COLO668 (cell line): ENCODE measurements around the gene CCBE1.
"Not testable (repeated sequence)": the region's sequence is repeated elsewhere in the genome, so short reads cannot be mapped to it uniquely, and the experiment has no call there.

ENCODE experiments used
- DNase-seq: peaks from one replicate; lab custom pipeline; 2025; ENCODE audit not compliant: unreplicated experiment; lab: John Stamatoyannopoulos, UW

CCBE1 gene

DNA sequence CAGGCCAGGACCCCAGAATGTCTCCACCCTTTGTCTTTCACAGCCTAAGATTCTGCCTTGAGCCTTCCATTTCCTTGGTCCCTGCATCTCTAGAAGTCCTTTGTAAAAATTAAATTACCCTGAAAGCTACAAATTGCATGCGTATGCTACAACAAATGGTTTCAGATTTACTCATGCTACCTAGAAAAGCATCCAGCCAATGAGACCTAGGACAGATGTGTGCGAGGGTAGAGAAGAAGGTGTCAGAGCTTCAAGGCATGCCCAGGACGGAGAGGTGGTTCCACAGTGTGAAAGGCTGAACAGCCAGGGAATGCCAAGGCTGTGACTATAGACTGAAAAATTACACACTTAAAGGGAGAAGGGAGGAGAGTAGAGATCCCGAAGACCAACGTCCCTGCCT, 40.2 kb downstream of the CCBE1 start:
- no peak for DNase-seq

DNA sequence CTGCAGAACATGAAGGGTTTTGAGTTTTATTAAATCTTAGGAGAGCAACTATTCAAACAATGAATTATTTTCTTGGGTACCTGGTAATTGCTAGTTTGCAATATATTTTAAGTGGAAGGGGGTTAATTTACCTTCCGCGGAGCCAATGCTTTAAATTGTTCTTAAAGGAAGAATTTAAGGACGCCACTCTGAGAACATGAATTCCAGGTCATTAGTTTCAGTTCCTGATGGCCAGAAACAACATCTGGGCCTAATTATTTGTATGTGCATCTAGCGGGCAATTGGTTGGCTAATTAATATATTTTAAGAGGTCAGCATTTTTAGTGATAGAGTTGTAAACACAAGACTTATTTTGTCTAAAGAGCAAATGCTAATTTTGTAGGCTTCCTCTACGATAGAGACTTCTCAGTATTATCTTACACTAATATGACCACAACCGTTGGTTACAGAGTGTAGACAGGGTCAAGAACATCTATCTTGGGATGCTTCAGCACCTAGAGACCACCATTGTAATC, 40.8 kb downstream of the CCBE1 start:
- DNase-seq: no peak

DNA sequence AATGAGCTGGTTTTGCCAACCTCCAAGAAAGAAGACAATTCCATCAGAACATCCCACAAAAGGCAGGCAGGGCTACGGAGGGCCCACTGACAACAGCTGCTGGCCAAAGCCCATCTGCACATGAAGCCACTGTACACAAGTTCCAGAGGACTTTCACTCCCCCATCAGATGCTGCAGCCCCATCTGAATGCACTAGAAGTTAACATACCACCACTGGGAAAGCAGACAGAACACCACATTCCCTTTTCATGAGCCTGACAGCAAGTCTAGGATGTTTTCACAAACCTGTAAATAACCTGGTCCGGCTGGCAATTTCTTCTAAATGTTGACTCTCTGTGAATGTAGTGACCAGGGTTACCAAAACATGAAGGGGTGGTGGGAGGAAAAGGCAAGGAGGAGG, 41.5 kb downstream of the CCBE1 start:
- no peak for DNase-seq

DNA sequence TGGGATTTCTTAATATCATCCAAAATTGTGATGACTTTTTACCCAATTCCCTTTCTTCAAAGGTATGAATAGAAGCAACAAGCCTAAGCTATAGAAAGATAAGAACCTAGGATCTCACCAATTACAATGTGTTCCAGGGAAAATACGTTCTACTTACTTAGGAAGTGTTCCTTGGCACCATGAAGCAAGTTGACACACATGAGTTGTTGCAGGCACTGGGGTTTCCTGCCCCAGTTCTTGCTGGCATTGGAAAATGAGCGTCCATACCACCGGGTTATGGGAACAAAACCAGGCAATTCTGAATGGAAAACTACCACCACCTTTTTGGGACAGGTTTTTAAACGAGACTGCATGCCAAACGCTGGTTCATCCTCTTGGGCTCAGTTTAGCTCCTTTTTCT, 46.2 kb downstream of the CCBE1 start:
- DNase-seq: no peak

DNA sequence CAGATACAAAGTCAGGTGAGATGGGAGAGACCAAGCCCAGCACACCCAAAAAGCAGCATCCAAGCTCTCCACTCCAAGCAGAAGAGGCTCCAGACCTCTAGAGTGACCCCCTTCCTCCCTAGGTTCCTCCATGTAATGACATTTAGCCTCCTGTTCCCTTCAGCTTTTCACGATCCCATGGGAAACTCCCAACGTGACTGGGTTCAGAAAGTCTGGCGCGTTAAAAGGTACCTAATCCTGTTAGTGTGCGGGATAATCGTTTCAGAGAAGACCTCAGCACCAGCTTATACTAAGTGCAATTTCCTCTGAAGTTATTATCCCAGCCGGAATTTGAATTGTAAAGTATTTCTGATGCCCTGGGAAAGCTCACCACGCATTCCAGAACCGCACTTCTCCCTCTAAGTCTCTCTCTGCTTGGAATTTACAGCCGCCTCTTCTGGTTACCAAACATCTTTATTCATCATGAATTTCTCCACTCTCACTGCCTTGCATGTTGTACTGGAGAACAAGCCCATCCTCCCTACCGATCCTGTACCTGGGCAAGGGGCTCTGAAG, 46.9 kb downstream of the CCBE1 start:
- no peak for DNase-seq

DNA sequence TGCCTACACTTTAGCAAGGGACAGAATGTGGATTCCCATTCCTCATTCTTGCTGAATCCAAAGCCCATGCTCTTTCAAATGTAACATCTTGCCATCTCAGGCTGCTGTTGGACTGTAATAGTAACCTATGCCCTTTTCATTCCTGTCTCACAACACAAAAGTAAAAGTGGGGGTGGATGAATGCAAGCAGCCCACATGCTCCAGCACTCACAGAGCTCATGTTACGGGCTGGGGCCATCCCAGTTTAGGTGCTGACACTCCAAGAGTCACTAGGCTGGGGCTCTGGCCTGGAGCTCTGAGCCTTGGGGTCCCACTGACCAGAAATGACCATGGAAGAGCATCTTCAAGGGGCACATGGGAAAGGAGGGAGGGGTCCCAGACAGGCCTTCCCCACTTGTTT, 47.6 kb downstream of the CCBE1 start:
- no peak for DNase-seq

DNA sequence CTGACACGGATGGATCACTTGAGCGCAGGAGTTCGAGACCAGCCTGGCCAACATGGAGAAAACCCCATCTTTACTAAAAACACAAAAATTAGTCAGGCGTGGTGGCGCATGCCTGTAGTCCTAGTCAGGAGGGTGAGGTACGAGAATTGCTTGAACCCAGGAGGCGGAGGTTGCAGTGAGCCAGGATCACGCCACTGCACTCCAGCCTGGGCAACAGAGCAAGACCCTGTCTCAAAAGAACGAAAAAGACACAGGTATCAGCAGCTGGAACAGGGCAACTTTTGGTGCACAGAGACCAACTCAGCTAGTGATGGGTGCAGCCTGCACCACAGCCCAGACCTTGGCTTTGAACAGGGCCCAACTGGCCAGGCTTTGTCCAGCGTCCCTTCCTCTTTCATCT, 48.8 kb downstream of the CCBE1 start:
- not testable (repeated sequence) for DNase-seq

DNA sequence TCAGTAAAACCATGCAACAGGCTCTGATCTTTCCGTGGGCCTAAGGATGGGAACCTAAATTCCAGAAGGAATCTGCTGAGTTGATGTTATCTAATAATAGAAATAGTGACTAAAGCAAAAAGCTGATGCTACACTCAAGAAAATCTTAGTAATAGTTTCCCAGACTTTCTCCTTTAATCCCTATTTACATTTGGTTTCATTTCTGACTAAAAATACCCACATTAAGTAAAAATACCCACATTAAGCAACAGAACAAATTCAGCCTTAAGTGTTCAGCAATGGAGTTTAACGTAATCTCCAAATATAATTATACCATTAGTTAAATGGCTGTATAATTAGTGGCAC, 50.3 kb downstream of the CCBE1 start:
- DNase-seq: no peak

DNA sequence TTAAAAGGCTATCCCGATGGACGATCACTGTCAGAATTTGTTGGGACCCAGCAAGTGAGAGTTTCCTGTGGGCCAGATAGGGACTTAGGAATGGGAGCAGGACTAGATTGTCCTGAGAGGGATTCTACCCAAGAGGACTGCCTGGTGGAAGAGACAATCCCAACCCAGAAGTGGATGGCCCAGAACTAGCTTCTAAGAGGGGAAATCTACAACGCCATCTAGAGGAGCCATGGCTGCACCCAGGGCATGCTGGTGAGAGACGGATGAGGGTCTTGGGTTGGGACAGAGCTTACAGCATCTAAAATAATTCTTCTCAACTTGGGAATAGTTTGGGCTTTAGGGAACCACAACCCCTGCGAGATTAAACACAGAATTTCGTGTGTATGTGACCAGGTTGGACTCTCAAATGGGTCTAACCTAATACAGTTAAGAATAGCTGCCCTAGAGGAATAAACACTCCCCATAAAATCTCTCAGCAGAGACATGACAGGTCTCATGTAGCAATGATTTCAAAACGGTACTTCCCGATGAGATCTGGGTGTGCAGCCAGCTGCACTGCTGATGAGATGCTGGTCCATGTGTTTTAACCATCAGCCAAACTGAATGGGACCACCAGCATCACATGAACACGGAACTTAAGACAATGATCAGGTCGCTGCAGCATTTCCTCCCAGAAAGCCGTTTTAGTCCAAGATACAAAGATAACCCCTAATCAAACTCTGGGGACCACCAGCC, 50.8 kb downstream of the CCBE1 start:
- no peak for DNase-seq

DNA sequence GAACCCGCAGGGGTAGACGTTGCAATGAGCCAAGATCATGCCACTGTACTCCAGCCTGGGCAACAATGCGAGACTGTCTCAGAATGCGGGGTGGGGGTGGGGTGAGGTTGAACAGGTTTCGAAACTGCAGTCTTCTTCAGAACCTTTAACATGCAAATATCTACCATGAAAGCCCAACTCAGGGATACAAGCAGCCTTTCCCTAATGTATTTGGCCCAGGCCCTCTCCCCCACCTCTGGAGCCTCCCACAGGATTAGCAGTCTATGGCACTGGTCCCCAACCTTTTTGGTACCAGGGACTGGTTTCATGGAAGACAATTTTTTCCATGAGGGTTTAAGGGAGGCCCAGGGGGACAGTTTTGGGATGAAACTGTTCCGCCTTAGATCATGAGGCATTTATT, 53.5 kb downstream of the CCBE1 start:
- no peak for DNase-seq

DNA sequence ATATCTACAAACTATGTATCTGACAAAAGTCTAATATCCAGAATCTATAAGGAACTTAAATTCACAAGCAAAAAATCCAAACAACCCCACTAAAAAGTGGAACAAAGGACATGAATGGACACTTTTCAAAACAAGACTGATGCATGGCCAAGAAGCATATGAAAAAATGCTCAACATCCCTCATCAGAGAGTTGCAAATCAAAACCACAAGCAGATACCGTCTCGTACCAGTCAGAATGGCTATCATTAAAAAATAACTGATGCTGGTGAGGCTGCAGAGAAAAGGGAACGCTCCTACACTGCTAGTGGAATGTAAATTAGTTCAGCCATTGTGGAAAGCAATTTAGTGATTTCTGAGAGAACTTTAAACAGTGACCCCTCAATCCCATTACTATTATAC, 56.5 kb downstream of the CCBE1 start:
- no peak for DNase-seq

DNA sequence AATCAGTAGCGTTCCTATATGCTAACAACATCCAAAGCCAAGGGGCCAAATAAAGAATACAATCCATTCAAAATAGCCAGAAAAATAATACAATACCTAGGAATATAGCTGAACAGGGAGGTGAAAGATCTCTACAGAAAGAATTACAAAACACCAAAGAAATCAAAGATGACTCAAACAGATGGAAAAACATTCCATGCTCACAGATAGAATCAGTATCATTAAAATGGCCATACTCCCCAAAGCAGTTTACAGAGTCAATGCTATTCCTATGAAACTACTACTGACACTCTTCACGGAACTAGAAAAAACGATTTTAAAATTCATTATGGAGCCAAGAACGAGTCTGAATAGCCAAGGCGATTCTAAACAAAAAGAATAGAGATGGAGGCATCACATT, 57.4 kb downstream of the CCBE1 start:
- DNase-seq: no peak

DNA sequence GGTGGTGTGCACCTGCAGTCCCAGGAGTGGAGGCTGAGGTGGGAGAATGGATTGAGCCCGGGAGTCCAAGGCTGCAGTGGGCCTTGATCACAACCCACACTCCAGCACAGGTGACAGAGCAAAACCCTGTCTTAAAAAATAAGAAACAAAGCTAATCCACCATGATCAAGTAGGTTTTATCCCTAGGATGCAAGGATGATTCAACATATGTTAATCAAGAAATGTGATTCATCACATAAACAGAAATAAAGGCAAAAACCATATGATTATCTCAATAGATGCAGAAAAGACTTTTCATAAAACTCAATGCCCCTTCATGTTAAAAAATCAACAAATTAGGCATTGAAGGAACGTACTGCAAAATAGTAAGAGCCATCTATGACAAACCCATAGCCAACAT, 58.1 kb downstream of the CCBE1 start:
- DNase-seq: no peak

DNA sequence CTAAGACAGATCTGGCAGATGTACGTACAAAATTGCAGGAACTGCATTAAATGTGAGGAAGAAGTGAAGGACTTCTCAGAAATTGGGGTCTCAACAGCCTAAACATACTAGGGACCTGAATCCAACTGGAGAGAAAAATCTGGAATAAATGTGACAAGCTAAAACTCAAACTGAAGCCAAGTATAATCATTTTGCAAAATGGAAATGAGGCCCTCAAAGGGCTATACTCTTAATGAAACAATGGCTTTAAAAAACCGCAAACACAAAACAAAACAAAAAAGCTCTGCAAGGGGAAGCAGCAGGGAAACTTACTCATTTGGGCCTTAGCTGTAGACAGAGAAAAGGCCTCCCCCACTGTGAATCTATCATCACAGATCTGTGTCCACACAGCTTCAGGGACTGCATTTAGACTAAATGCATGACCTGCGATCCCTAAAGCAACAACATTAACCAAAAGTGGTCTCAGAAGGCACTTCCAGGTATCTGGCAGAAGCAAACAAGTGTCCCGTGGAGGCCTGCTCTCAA, 63.2 kb downstream of the CCBE1 start:
- no peak for DNase-seq

DNA sequence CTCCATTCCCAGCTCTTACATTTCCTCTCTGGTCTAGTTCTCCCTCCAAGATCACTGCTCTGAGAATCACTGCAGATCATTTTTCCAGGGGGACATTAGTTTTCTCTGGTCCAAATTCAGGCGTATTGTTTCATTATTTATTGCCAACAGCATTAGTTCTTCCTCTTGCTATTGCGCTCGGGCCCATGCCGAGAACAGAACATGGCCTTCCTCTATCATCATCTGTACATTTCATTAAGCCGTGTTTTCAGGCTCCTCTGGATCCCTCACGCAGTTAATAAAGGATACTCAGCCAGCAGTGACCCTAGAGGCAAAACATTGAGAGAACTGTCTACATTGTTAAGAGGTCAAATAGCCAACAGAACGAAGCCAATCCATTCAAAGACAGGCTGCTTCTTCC, 63.9 kb downstream of the CCBE1 start:
- no peak for DNase-seq

DNA sequence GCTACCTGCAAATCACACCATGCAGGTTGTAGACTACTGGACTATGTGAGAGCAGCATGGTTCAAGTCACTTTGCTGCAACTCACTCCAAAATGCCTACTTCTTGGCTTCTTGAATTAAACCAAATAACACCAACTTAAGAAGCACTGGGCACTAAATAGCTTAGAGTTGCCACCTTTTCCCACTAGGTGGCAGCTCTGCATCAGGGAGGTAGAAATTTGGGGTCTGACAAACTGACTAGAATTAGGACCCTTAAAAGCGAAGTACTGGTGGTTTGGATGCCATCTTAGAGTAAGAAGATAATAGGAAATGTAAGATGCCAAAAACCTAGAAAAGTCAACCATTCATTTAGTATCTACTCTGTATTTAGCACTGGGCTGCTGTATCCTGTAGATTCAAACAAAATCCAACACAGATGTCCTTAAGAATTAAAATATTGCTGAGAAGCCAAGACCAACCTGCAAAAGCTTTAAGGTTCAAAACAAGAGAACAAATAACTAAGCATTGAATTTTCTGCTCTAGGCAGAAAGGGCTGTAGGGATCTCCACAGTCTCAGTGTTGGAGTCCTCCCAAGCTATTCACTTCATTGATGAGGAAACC, 65.5 kb downstream of the CCBE1 start:
- no peak for DNase-seq

DNA sequence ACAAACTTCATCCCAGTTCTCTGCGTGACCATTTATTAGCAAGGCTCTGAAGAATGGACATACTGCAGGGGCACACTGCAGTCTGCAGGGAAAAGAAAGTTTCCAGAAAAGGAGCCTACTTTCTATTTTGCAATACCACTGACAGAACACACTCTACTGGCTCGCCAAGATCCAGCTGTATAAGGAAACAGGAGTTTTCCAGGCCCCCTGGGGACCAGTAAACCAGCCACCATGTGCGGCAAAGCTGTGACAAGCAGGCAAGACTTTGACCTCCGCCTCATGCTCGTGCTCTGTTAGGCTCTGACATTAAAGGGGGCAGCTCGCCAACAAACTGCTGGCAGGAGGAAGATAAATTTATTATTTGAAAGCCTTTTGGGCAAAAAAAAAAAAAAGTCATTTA, 67.3 kb downstream of the CCBE1 start:
- DNase-seq: no peak

DNA sequence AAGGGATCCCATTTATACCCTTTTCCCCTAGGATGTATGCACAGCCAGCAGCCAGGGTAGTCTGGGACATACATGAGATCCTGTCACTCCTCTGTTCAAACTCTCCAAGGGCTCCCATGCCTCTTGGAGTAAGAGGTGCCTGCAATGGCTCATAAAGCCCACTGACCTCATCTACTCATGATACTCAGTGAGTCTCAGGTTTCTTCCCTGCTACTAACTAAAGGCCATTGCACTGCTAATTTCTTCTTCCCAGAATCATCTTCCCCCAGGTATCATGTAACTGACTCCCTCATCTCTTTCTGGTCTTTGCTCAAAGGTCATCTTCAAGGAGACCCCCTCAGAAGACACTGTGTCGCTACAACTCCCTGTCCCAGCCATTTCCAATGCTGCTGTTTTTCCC, 68.2 kb downstream of the CCBE1 start:
- DNase-seq: no peak

DNA sequence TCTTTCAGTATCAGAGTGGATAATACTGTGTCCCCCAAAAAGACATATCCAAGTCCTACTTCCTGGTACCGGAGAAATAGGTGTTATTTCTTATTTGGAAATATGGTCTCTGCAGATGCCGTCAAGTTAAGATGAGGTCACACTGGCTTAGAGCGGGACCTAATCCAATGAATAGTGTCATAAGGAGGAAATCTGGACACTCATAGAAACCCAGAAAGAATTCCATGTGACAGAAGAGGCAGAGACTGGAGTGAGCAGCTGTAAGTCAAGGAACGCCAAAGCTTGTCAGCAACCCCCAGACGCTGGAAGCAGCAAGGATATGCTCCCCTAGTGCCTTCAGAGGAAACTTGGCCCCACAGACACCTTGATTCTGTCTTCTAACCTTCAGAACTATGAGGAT, 69.8 kb downstream of the CCBE1 start:
- no peak for DNase-seq

DNA sequence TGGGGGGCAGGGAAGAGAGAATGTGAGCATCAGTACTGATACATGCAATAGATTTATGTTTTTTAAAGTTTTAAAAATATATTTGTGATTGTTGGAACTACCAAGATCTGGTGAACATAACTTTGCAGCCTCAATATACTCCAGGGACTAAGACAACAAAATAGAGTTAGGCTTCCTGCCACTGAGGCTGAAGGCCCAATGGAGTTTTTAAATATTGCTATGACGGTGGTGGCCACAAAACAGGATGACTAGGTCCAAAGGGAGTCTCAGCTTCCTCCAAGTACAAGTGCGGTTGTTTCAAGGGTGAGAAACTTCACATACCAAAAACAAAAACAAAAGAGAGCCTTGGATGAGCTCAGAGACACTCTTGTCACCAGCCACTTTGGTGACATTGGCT, 72.9 kb downstream of the CCBE1 start:
- no peak for DNase-seq

DNA sequence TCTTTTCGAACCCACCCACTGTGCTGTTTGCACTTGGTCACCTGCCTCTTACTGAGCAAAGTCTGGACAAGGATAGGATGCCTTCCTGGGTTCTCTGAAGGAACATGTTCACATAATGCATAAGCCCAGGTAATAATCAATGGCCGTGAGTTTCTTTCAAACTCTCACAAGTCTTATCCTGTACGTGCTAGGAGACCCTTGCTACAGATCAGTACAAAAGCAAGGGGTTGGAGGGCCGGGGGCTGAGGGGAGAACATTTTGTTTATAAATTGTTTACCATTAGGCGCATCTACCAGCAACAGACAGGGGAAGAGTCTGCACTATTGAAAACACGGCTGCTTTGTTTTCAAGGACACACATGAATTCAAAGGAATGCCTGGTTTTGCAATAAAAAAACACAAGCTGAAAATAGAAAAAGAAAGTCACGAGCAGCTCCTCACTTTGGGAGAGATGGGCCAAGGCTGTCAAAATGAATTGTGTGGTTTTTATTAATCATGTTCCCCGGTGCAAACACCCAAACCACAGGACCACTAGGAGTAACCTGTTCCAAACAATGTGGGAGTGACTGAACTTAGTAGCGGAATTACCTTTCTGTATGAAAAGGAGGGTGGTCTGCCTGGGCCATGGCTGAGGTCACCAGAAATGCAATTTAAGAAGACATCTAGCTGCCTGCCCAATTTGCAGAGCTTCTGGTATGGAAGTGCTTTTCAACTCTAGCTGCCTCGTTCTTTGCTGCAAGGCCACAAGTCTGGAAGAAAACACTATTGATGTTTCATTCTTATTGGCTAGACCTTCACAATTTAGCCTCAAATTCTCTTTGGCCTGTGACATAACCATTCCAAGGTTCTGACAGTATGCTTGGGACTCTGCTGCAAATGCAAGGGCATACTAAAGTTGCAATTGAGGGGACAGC, 73.5 kb downstream of the CCBE1 start:
- no peak for DNase-seq
